NB4 (cell line): ENCODE results near the gene HLA-E.

Experiments used
- CTCF ChIP-seq: IDR thresholded peaks from one replicate; pipeline ENCODE4 v1.5.1; 2012; ENCODE audit warnings: low read depth, low read length
- MYC ChIP-seq: IDR thresholded peaks from 2 replicates; pipeline ENCODE4 v1.6.1; 2011; ENCODE audit warnings: low read depth, low read length
- POLR2A ChIP-seq: IDR thresholded peaks from 2 replicates; pipeline ENCODE4 v1.6.1; 2011; ENCODE audit warnings: mild to moderate bottlenecking; ENCODE audit not compliant: insufficient read length; ENCODE audit errors: extremely low read depth

- TF ChIP-seq POLR2A, result no peak
- no peak for TF ChIP-seq CTCF
- TF ChIP-seq MYC, result no peak
Measured at GRCh38 chr6:30510419-30511168, 21.3 kb downstream of the HLA-E start.
